ENCODE data around the gene SLC25A42.
"Not testable (repeated sequence)": the region's sequence is repeated elsewhere in the genome, so short reads cannot be mapped to it uniquely, and the experiment has no call there.

SLC25A42 gene

GRCh38 chr19:19068659-19069654 is 5.2 kb downstream of the SLC25A42 start:
- no peak for DNase-seq (ENCODE audit: low read depth)

DNA sequence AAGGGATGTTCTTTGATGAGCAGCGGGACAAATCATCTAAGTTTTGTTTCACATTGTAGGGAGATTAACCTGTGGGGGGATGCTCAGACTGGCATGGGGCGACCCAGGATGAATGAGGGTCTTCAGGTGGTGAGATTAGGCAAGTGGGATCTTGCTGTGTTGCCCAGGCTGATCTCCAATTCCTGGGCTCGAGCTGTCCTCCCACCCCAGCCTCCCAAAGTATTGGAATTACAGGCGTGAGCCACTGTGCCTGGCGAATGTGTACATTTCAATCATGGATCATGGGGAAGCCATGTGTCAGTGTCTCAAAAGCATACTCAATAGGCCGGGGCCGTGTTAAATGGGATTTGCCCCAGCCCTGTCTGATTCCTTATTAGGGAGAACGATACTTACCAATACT is 8.1 kb downstream of the SLC25A42 start:
- DNase-seq (ENCODE audit: low read depth), result no peak

GRCh38 chr19:19074196-19074882 is 10.5 kb downstream of the SLC25A42 start:
- DNase-seq (ENCODE audit: low read depth), result no peak

DNA sequence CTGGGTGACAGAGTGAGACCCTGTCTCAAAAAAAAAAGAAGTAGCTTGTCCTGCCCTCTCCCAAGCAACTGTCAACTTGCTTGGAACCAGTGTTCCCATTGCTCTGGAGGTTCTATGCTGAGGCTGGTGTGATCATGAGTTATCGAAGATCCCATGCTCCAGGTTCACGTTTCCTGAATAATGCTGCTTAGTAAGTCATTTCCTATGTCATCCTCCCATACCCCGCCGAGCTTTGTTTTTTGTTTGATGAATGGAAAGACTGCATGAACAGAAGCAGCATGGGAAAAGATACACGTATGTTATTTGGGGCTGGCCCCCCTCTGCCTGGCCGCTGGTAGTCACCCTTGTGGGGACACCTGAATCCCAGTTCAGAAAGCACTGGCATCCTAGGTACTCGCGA is 11.3 kb downstream of the SLC25A42 start:
- DNase-seq (ENCODE audit: low read depth), result no peak

DNA sequence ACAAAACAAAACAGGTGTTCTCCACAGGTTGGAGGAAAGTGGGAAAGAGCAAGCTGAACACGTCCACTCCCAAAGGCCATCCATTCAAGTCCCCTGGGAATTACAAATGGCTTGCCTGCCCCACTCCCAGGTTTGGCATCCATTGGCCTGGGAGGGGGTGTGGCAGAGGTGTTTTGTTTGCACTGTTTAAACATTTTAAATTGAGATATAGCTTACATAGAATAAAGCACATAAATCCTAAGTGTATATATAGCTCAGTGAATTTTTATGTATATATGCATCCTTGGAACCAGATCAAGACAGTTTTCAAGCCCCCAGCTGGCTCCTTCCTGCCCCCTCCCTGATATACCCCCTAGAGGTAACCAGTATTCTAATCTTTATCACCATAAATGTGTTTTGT is 12.7 kb downstream of the SLC25A42 start:
- DNase-seq (ENCODE audit: low read depth), result no peak

DNA sequence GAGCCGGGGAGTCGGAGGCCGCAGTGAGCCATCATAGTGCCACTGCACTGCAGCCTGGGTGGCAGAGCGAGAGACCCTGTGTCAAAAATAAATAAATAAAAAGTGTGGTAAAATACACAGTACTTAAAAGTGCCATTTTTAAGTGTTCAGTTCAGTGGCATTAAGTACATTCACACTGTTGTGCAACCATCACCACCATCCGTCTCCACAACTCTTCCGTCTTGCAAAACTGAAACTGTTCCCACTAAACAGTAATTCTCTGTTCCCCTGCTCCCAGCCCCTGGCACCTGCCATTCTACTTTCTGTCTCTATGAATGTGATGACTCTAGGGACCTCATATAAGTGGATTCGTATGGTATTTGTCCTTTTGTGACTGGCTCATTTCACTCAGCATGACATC is 13.3 kb downstream of the SLC25A42 start:
- no peak for DNase-seq (ENCODE audit: low read depth)

GRCh38 chr19:19078801-19079200 is 15.0 kb downstream of the SLC25A42 start:
- no peak for DNase-seq (ENCODE audit: low read depth)

GRCh38 chr19:19079571-19079970 is 15.8 kb downstream of the SLC25A42 start:
- no peak for DNase-seq (ENCODE audit: low read depth)

- no peak for DNase-seq (ENCODE audit: low read depth)
Observed at GRCh38 chr19:19081642-19082151, 17.9 kb downstream of the SLC25A42 start.

DNA sequence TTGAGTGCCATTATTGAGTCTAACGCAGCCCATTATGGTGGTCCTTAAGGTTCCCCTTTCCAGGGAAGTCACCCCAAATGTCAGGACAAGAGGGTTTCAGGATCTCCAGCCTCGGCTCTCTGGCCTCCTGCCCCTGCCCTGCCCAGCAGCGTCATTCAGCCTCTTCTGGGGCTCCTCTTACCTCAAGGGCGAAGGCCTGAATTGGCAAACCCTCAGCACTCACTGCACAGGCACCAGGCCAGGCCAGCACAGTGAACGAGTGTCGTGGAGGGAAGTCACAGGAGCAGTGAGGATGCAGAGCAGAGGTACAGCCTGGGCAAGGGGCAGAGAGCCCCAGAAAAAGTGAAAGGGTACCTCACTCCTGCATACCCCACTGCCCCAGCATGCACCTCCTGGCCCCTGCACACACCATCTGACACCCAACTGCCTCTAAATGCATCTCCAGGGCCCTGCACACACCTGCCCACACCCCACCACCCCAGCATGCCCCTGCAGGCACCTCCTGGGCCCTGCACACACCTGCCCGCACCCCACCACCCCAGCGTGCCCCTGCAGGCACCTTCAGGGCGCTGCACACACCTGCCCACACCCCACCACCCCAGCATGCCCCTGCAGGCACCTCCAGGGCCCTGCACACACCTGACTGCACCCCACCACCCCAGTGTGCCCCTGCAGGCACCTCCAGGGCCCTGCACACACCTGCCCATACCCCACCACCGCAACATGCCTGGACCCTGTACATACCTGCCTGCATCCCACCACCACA is 19.8 kb downstream of the SLC25A42 start:
- DNase-seq (ENCODE audit: low read depth), result no peak

DNA sequence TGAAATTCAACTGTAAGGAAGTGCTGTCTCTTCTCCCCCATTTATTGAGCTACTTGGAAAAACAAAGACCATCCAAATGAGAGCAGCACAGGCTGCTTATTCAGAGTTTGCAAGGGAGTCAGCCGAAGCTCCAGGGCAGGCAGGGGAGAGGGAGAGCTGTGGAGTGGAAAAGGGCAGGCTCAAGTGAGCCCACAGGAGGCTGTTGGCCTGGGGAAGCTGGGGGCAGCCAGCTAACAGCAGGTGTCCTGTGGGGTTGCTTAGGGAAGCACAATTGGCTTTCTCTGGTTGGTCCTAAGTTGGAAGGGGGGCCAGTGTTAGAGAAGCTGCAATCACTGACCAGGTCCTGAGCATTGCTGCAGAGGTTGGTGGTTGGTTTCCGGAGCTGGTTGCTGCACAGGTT is 23.9 kb downstream of the SLC25A42 start:
- no peak for DNase-seq (ENCODE audit: low read depth)

GRCh38 chr19:19094513-19094912 is 30.7 kb downstream of the SLC25A42 start:
- no peak for DNase-seq (ENCODE audit: low read depth)

GRCh38 chr19:19095691-19096090 is 31.9 kb downstream of the SLC25A42 start:
- no peak for DNase-seq (ENCODE audit: low read depth)

- no peak for DNase-seq (ENCODE audit: low read depth)
Observed at GRCh38 chr19:19096641-19097627, 33.1 kb downstream of the SLC25A42 start.

DNA sequence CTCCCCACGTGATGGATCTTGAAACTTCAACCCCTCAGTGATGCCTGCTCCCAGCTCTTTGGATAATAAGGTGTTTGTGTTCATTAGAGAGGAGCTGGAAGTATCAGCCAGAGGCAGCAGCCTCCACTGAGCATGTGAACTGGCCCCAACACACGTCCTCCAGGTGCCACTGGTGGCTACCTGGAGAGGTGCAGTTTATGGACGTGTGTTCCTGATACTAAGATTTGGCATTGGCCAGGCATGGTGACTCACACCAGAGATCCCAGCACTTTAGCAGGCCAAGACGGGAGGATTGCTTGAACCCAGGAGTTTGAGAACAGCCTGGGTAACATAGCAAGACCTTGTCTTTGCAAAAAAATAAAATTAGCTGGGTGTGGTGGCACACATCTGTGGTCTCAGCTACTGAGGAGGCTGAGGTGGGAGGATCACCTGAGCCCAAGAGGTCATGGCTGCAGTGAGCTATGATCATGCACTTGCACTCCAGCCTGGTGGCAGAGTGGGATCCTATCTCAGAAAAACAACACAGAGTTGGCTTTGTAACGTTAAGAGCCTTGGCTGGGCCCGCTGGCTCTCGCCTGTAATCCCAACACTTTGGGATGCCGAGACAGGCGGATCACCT is 34.4 kb downstream of the SLC25A42 start:
- DNase-seq (ENCODE audit: low read depth), result no peak

- DNase-seq (ENCODE audit: low read depth), result no peak
Observed at GRCh38 chr19:19098703-19099632, 35.2 kb downstream of the SLC25A42 start.

- no peak for DNase-seq (ENCODE audit: low read depth)
Observed at GRCh38 chr19:19101540-19101939, 37.7 kb downstream of the SLC25A42 start.

- DNase-seq (ENCODE audit: low read depth), result not testable (repeated sequence)
Observed at GRCh38 chr19:19102566-19102965, 38.8 kb downstream of the SLC25A42 start.

DNA sequence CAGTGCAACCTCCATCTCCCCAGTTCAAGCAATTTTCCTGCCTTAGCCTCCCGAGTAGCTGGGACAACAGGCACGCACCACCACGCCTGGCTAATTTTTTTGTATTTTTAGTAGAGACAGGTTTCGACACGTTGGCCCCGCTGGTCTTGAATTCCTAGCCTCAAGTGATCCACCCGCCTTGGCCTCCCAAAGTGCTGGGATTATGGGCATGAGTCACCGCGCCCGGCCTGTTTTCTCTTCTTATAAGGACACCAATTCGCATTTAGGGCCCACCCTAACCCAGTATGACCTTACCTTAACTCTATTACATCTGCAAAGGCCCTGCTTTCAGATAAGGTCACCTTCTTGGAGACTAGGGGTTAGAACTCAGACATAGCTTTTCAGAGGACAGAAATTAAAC is 39.4 kb downstream of the SLC25A42 start:
- no peak for DNase-seq (ENCODE audit: low read depth)

All from activated T-cell treated with anti-CD3 and anti-CD28 coated beads for 48 hours (primary cell).